HG02610 (cell line): ENCODE measurements around the gene RAB11FIP3.
"Not testable (repeated sequence)": the region's sequence is repeated elsewhere in the genome, so short reads cannot be mapped to it uniquely, and the experiment has no call there.

Experiments
- ATAC-seq: cut with Tn5 transposase; IDR thresholded peaks from one replicate; pipeline ENCODE4 v1.9.1; 2021; ENCODE audit warnings: mild to moderate bottlenecking, moderate library complexity; ENCODE audit not compliant: unreplicated experiment

The RAB11FIP3 gene

DNA sequence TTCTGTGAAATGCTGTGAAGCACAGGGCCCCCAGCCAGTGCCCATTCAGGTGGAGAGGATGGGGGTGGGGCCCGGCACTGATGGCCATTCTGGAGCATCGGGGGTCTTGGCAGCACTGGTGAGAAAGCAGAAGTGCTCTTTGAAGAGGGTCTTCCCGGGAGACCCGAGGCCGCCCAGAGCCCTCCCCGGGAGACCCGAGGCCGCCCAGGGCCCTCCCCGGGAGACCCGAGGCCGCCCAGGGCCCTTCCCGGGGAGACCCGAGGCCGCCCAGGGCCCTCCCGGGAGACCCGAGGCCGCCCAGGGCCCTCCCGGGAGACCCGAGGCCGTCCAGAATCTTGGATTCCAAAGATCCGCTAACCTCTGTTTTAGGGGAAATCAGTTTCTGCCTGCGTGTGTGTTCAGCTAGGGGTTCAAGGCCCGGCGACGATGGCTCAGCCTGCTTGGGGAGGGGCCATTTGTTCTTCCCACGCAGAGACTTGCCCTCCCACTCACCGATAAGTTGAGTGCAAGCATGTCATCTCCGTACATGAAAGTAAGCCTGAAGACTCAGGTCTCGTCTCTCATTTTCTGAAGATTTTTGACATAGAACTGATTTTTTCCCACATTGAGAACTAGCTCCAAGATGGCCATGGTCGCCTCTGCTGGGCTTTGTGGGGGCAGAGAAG, 66.9 kb downstream of the RAB11FIP3 start:
- no peak for ATAC-seq

DNA sequence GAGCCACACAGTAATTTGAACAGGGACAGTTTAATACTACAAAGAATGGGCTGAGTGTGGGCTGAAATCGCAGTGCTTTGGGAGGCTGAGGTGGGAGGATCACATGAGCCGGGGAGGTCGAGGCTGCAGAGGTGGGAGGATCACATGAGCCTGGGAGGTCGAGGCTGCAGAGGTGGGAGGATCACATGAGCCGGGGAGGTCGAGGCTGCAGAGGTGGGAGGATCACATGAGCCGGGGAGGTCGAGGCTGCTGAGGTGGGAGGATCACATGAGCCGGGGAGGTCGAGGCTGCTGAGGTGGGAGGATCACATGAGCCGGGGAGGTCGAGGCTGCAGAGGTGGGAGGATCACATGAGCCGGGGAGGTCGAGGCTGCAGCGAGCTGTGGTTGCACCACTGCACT, 69.2 kb downstream of the RAB11FIP3 start:
- not testable (repeated sequence) for ATAC-seq

GRCh38 chr16:495127-495748, 69.8 kb downstream of the RAB11FIP3 start:
- ATAC-seq, result no peak

DNA sequence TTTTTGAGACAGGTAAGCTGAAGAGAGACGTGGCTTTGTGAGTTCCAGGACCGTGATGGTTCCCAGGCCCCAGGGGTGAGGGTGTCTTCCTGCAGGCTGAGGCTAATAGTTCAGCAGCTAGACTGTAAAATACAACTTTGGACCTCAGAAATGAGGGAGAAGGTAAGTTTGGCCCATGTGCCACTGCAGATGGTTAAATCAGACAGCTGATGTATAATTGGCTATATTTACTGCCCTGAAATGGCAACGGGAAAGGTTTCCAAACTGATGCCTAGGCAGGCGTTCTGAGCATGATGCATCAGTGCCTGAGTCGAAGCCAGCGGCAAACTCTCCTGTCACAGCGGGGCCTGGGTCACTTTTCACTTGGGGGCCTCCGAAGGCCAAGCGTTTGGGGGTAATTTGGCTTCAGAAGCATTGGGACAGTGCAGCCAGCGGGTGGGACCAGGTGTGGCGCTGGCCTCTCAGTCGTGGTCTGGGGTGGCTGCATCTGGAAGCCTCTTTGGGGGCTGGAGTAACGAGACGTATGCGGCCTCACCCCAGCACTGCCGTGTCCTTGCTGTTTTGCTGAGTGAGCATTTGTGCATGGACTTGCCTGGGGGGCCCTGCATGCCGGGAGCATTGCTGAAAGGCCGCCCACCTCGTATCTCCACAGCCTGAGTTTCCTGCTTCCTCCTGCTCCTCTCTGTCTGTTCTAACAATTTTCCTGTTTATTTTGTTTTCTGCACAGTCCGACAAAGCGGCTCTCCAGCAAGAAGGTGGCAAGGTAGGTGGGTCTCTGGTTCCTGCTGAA, 70.8 kb downstream of the RAB11FIP3 start:
- no peak for ATAC-seq

- ATAC-seq, result no peak
These were observed 71.8 kb downstream of the RAB11FIP3 start for GRCh38 chr16:497258-497657.

DNA sequence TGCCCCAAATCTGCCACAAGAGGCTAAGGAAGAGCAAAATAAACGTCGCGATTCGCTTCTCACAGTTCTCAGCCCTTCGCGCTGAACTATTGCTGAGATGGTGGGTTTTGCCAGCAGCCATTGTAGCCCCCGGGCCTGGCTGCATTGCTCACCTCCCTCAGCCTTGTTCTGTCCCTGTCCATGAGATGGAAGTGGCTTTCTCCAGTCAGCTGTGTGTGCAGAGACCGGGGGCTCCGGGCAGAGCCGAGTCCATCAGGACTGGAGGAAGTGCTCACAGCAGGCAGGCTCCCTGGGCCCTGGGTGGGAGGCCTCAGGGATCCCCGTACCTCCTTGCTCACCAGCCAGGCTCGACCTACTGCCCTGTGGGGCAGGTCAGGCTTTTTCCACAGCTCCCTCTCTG, 74.5 kb downstream of the RAB11FIP3 start:
- no peak for ATAC-seq

DNA sequence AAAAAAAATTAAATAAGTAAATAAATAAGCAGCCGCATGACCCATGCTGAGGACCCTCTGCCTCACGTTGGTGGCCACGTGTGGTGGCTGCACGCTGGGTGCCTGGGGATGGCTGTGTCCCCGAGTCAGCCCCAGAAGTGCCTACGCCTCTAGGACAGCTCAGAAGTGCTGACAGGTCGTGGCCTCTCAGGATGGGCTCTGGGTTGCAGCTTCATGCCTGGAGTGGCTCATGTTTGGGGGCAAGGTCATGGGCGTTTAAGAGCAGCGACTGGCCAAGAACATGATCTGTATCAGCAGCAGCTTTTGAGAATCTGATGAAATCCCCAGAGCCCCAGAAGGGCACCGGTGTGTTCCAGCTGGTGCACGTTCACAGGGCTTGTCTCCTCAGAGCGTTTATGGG, 75.3 kb downstream of the RAB11FIP3 start:
- no peak for ATAC-seq

- ATAC-seq, result no peak
These were observed 76.9 kb downstream of the RAB11FIP3 start for GRCh38 chr16:502179-502943.

DNA sequence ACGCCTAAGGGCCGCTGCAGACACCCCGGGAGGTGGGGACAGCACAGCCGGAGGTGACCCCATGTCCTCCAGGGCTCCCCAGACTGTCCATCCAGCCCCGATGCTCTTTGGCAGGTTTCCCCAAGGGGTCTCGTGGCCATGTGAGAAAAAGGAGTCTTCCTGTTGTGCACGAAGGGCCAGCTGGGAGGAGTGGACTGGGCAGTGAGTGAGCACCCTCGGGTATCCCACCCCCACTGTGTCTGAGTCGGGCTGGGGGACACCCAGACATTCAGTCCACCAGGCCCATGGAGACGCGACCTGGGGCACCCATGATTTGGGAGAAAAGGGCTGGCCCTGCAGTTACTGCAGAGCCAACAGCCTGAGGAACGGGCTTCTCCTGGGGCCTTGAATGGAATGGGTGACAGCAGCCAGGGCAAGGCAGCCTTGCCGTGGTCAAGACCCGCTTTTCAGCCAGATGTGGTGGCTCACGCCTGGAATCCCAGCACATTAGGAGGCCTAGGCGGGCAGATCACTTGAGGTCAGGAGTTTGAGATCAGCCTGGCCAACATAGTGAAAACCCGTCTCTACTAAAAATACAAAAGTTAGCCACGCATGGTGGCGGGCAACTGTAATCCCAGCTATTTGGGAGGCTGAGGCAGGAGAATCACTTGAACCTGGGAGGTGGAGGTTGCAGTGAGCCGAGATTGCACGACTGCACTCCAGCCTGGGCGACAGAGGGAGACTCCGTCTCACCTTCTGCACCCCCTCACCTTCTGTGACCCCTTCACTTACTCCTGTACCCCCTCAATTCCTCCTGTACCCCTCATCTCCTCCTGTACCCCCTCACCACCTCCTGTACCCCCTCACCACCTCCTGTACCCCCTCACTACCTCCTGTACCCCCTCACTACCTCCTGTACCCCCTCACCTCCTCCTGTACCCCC, 78.0 kb downstream of the RAB11FIP3 start:
- ATAC-seq, result no peak

- ATAC-seq, result no peak
These were observed 80.2 kb downstream of the RAB11FIP3 start for GRCh38 chr16:505479-506245.

- ATAC-seq, result no peak
These were observed 80.7 kb downstream of the RAB11FIP3 start for GRCh38 chr16:506246-506546.

DNA sequence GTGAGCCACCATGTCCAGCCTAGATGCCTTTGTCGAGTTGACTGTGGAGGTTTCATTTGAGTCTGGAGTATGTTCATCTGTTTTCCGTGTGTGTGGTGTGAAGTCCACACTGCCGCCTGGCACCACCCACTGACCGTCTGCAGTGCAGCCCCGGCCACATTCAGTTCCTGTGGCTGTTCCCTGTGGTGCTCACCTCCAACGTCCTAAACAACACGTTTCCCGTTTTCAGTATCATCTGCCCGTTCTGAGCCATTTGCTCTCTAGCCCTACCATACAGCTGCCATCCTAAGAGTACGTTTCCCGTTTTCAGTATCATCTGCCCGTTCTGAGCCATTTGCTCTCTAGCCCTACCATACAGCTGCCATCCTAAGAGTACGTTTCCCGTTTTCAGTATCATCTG, 82.1 kb downstream of the RAB11FIP3 start:
- ATAC-seq, result not testable (repeated sequence)

- no peak for ATAC-seq
These were observed 82.5 kb downstream of the RAB11FIP3 start for GRCh38 chr16:507996-508395.

DNA sequence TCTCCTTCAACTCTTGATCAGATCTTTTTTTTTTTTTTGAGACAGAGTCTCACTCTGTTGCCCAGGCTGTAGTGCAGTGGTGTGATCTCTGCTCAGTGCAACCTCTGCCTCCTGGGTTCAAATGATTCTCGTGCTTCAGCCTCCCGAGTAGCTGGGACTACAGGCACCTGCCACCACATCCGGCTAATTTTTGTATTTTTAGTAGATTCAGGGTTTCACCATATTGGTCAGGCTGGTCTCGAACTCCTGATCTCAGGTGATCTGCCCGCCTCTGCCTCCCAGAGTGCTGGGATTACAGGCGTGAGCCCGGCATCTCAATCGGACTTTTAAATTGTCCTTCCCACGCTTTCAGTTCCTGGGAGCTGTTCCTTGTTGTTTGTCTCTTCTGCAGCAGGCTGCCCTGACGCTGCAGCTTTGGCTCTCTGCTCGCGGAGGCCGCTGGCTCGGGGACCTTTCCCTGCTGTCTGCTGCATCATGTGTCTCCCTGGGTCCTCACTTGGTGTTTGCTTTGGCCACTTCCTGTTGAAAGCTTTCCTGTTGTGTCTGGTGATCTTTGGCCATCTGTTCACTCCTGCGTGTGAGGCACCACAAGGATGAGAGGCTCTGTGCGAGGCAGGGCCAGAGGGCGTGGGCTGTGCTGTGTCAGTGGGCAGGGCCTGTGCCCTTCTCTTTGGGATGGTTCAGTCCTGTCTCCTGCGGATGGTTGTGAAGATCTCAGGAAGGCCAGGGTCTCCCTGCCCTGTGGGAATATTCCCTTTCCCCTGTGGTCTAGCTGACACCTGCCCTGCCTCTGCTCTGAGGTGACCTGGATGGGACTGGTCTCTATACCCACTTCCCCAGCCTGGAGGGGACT, 83.7 kb downstream of the RAB11FIP3 start:
- ATAC-seq, result no peak

DNA sequence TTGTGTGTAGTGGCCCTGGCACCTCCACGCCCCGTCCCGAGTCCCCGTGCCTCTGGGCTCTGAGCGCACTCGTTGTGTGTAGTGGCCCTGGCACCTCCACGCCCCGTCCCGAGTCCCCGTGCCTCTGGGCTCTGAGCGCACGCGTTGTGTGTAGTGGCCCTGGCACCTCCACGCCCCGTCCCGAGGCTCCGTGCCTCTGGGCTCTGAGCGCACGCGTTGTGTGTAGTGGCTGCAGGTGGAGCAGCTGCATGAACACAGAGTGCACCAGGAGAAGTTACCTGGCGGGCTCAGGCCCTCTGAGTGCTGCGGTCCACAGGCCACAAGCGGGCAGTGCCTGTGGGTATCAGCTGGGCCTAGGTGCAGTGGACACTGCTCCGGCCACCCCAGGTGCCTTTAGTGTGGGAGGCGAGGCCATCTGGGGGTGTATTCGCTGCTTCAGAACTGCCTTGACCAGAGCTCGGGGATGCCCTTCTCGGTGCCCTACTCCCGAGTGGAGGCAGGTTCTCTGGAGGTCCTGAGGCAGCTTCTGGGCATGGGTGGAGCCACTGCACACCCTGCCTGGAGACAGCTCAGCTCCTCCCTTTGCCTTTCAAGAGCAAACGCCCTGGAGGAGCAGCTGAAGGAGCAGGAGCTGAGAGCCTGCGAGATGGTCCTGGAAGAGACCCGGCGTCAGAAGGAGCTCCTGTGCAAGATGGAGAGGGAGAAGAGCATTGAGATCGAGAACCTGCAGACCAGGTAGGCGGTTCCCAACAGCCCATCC, 84.8 kb downstream of the RAB11FIP3 start:
- no peak for ATAC-seq

- no peak for ATAC-seq
These were observed 87.4 kb downstream of the RAB11FIP3 start for GRCh38 chr16:512802-513201.

- ATAC-seq, result no peak
These were observed 88.5 kb downstream of the RAB11FIP3 start for GRCh38 chr16:513950-514349.
